ENCODE results near the gene IL1RAP.
A peak's percentile ranks its signal among the peaks of the same experiment; 100 is the strongest.
"Not testable (repeated sequence)": the region's sequence is repeated elsewhere in the genome, so short reads cannot be mapped to it uniquely, and the experiment has no call there.

Gene IL1RAP

GRCh38 chr3:190513409-190514370, at the start of gene IL1RAP:
Gene IL1RAP, plus strand, starts transcription at chr3:190514085. Its CDS starts 50,205 bp downstream, at chr3:190564290.
- DNase-seq (ENCODE audit: low read depth in 2 of 2) = peak; percentile 73 to 79

- DNase-seq (ENCODE audit: low read depth in 2 of 2) = no peak
These were observed 46.0 kb upstream of the IL1RAP start for GRCh38 chr3:190467922-190468321.

- DNase-seq (ENCODE audit: low read depth in 2 of 2) = not testable (repeated sequence)
These were observed 40.6 kb upstream of the IL1RAP start for GRCh38 chr3:190473261-190473660.

- DNase-seq (ENCODE audit: low read depth in 2 of 2) = no peak
These were observed 32.1 kb upstream of the IL1RAP start for GRCh38 chr3:190481779-190482178.

GRCh38 chr3:190485830-190486532, 27.9 kb upstream of the IL1RAP start:
- no peak for DNase-seq (ENCODE audit: low read depth in 2 of 2)

- no peak for DNase-seq (ENCODE audit: low read depth in 2 of 2)
These were observed 27.4 kb upstream of the IL1RAP start for GRCh38 chr3:190486533-190486864.

- no peak for DNase-seq (ENCODE audit: low read depth in 2 of 2)
These were observed 26.8 kb upstream of the IL1RAP start for GRCh38 chr3:190486908-190487607.

- no peak for DNase-seq (ENCODE audit: low read depth in 2 of 2)
These were observed 22.3 kb upstream of the IL1RAP start for GRCh38 chr3:190491533-190492054.

GRCh38 chr3:190492129-190492528, 21.8 kb upstream of the IL1RAP start:
- DNase-seq (ENCODE audit: low read depth in 2 of 2) = no peak

- DNase-seq (ENCODE audit: low read depth in 2 of 2) = no peak
These were observed 20.9 kb upstream of the IL1RAP start for GRCh38 chr3:190492966-190493365.

- DNase-seq (ENCODE audit: low read depth in 2 of 2) = no peak
These were observed 19.0 kb upstream of the IL1RAP start for GRCh38 chr3:190494907-190495306.

- DNase-seq (ENCODE audit: low read depth in 2 of 2) = no peak
These were observed 18.5 kb upstream of the IL1RAP start for GRCh38 chr3:190495354-190495753.

GRCh38 chr3:190495796-190496195, 18.1 kb upstream of the IL1RAP start:
- no peak for DNase-seq (ENCODE audit: low read depth in 2 of 2)

- DNase-seq (ENCODE audit: low read depth in 2 of 2) = no peak
These were observed 17.0 kb upstream of the IL1RAP start for GRCh38 chr3:190496859-190497258.

GRCh38 chr3:190497811-190498210, 16.1 kb upstream of the IL1RAP start:
- no peak for DNase-seq (ENCODE audit: low read depth in 2 of 2)

- no peak for DNase-seq (ENCODE audit: low read depth in 2 of 2)
These were observed 15.6 kb upstream of the IL1RAP start for GRCh38 chr3:190498293-190498692.

- DNase-seq (ENCODE audit: low read depth in 2 of 2) = no peak
These were observed 14.8 kb upstream of the IL1RAP start for GRCh38 chr3:190499122-190499521.

- no peak for DNase-seq (ENCODE audit: low read depth in 2 of 2)
These were observed 10.9 kb upstream of the IL1RAP start for GRCh38 chr3:190502946-190503345.

GRCh38 chr3:190504354-190505125, 9.3 kb upstream of the IL1RAP start:
- no peak for DNase-seq (ENCODE audit: low read depth in 2 of 2)

- DNase-seq (ENCODE audit: low read depth in 2 of 2) = no peak
These were observed 8.4 kb upstream of the IL1RAP start for GRCh38 chr3:190505381-190506003.

GRCh38 chr3:190506271-190506670, 7.6 kb upstream of the IL1RAP start:
- DNase-seq (ENCODE audit: low read depth in 2 of 2) = no peak
